Putamen (tissue), 1 donor: ENCODE data around the gene GRIK4.

Source experiments
- DNase-seq: peaks from one replicate; pipeline ENCODE4 v3.0.0-alpha.2; 2016; ENCODE audit warnings: low spot score

GRIK4 gene

DNA sequence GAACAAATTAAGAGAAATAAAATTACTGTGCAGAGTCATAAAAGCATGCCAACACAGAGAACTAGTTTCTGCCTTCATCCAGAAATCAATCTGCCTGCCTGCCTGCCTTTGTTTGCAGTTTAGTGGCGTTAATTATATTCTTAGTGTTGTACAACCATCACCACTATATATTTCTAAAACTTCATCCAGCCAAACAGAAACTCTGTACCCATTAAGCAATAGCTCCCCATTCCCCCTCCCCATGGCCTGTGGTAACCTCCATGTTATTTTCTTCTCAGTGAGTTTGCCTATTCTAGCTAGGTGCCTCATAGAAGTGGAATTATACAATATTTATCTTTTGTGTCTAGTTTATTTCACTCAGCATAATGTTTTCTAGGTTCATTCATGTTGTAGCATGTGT lies 329.1 kb downstream of the GRIK4 start:
- DNase-seq = no peak

- DNase-seq = no peak
Observed at GRCh38 chr11:120841074-120841473, 329.5 kb downstream of the GRIK4 start.

DNA sequence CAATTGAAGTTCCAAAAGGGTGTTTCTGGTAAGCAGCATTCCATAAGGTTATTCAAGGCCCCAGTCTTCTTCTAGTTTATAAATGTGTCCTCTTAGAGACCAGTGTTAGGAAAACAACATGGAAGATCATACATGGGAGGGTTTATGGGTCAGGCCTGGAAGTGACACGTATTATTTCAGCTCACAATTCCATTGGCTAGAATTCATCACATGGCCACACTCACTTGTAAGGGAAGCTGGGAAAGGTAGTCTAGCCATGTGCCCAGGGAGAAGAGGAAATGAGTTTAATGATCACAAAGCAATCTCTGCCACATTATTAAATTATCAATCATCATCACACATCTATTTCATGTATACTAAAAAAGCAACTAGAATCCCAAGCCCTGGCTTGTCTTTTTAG lies 330.6 kb downstream of the GRIK4 start:
- DNase-seq = no peak

DNA sequence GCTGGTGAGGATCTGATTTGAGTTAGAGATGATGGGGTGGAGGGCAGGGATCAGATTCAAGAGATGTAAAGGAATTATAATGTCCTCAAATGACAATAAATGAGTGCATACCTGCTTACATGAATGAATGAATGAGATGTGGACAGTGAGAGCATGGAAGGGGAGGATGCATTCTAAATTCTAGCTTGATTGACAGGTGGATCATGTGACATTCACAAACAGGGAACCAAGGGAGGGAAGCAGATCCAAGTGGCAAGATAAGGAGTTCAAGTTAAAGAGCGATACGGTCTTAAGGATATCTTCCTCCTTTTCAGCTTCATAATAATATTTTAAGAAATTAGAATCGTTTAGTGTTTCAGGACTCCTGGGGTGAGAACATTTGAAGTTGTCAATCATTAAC lies 341.9 kb downstream of the GRIK4 start:
- DNase-seq = no peak

- no peak for DNase-seq
Observed at GRCh38 chr11:120854988-120855387, 343.4 kb downstream of the GRIK4 start.

GRCh38 chr11:120857508-120857907 lies 346.0 kb downstream of the GRIK4 start:
- DNase-seq = no peak

DNA sequence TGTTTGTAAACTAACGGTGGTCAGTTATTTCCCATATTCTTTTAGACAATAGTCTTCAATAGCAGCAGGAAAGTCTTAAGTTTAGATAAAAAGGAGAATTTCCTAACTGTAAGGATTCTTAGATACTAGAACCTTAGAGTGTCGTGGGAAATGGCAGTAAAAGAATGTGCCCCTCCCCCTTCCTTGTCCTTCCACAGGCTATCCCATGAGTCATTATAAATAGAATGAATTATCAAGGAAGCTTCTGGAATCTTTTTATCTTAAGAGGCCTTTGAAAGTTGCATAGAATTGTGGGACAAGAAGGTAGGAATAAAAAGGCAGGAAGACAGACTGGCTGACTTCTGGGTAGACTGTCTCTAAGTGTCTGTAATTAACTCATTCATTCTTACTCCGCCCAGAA lies 347.2 kb downstream of the GRIK4 start:
- no peak for DNase-seq

DNA sequence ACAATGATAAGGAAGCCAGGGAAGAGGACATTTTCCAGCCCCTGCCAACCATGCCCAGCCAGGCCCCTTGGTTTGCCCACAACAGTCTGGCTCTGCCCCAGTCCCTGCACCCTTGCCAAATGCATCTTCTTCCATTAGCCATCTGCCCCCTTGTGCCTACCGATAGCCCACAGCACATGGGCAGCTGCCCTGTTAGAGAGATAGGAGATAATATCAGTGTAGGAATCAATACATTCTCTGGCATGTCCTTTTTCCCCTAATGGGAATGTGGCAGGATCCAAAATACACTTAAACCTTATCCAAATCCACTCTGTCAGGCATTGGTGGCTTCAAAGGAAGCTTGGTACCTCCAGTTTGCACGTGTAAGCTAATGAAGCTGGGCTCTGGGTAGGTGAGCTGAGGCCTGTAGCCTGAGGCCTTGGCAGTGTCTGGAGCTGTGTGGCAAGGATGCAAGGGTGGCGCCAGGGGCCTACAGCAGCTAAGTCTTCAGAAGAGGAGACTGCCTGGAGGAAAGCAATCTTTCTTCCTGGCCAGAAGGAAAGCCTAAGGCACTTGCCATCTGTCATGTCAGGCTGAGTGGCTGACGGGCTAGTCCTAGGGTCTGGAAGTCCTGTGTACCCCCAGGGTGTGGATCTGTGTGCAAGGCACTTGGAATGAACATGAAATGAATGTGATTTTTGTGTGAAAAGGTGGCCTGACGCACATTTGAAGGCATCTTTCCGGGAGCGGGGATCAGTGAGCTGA lies 348.2 kb downstream of the GRIK4 start:
- DNase-seq = no peak

DNA sequence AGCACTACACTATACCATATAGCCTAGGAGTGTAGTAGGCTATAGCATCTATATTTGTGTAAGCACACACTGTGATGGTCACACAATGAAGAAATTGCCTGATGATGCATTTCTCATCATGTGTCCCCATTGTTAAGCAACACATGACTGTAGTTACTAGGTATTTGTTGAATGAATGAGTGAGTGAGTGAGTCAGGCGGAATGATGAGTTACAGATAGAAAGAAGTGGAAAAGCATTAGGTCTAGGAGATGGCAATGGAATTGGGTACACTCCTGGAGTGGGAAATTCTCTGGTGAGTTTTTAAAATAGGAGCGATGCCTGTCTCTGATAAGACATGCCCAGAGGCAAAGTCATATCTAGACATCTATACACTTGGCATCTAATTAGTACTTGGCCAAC lies 351.8 kb downstream of the GRIK4 start:
- no peak for DNase-seq

DNA sequence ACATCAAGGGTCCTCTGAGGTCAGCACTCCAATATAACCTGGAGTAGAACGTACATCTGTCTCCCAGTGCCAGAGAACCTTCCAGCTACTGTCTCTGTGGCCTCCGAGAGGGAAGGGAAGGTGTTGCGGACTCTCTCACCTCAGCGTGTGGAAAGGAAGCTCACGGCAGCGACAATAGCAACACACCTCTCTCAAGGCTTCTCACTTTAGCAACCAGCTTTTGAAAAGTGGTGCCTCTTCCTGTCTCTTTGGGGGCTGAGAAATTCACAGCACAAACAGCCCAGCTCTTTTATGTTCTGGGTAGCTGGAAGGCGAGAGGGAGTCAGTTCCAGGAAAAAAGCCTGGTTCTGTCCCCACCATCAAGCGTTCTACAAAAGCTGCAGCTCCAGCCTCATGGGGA lies 355.5 kb downstream of the GRIK4 start:
- DNase-seq = no peak

DNA sequence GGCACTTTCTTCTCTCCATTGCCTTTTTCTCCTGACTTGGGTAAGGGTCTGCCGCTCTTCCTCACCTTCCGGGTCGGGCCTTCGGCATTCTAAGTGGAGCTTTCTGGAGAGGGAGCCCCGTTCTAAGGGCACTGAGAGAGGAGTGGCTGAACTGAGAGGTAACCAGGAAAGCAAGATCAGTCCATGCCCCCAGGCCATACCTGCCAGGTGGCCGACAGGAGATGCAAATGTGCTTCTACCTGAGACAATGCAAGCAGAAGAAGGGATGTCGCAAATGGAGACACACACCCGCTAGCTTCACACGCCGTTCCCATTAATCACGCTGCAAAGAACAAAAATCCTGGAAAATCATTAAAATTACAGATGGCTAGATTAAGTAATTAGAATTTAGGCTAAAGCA lies 356.0 kb downstream of the GRIK4 start:
- no peak for DNase-seq

GRCh38 chr11:120867988-120868387 lies 356.4 kb downstream of the GRIK4 start:
- DNase-seq = no peak

DNA sequence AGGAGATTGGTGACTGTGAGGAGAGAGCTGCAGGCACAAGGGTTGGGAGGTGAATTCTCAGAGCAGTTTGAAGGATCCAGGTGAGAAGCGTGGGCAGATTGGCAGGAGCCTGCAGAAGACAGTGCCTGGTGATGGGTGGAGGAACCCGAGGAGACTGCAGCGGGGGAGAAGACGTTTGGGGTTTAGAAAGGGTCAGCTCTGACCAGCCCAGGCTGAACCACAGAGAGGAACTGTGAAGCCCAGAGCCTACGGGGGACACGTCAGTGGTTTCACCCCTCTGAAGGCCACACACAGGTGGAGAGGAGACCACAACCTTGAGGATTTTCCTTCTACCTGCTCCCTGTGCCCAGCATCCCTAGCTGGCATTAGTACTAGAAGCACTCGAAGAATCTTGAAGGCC lies 357.5 kb downstream of the GRIK4 start:
- DNase-seq = no peak

DNA sequence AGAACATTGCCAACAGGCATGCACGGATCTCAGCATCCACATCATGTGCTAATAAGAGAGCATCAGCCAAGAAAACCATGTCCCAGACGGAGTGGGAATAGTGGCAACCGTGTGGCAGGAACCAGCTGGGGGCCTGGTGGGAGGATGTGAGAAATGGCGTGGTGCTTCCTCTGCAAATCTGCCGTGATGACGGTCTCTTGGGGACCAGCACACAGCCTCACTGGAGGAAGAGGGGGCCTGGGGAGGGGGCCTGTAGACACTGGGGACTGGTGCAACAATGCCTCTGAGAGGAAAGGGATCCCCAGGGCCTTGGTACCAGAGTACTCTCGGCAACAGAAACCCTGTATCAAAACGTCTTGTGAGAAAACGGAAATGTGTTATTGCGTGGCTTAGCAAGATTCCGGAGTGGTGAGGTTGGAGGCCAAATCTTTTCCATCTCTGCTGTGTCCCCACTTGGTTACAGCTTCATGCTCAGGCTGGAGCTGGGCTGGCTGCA lies 358.0 kb downstream of the GRIK4 start:
- DNase-seq = no peak

GRCh38 chr11:120871194-120871593 lies 359.6 kb downstream of the GRIK4 start:
- no peak for DNase-seq

DNA sequence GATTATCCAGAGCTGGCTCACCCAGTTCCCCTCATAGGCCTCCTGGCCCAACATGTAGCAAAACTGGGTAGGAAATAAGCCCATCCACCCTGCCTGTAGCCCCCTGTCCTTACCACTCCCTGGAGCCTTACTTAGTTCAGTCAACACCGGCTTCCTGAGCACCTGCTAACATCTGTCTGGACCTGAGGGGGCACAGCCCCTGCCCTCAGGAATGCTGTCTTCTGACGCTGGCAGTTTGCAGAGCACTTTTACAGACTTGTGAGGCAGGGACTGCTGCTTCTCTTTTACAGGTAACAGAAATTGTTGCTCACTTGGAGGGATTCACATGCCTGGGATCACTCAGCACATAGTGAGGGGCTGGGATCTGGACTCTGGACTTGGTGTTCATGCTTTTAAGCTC lies 360.4 kb downstream of the GRIK4 start:
- DNase-seq = no peak

DNA sequence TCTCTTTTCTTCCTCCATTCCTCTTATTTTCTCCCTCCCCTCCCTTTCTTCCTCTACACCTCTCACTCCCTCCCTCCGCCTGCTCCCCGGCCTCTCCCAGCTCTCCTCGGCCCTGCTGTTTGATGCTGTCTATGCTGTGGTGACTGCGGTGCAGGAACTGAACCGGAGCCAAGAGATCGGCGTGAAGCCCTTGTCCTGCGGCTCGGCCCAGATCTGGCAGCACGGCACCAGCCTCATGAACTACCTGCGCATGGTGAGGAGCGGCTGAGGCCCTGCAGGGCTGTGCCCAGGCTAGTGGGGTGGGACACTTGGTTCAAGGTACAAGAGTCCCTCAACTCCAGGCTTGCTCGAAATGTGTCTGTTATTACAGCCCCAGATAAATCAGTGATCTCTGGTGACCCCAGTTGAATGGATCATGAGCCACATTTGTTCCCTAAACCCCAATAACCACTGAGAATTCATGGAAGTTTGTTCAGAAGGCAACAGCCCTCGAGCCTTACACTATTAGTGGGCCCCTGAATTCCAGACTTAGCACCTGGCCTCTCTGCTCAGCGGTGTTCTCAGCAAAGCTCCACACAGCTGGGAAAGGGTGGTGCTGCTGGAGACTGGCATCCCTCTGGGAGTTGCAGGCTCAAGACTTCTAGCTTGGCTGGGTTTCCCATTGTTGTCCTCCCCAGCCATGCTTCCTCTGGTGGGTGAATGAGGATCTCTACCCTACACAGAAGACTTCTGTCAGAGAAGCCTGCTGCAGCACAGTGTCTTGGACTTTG lies 362.6 kb downstream of the GRIK4 start:
- DNase-seq = no peak

DNA sequence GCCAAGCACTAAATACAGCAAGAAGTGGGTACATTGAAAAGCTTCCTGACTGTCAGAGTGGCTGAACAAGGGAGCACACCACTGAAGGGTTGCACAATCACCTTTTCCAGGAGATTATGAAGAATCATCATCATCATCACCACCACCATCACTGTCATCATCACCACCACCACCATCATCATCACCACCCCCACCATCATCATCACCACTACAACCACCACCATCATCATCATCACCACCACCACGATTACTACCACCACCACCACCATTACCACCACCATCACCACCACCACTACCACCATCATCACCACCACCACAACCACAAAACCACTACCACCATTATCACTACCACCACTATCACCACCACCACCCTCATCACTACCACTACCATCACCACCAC lies 364.4 kb downstream of the GRIK4 start:
- no peak for DNase-seq

DNA sequence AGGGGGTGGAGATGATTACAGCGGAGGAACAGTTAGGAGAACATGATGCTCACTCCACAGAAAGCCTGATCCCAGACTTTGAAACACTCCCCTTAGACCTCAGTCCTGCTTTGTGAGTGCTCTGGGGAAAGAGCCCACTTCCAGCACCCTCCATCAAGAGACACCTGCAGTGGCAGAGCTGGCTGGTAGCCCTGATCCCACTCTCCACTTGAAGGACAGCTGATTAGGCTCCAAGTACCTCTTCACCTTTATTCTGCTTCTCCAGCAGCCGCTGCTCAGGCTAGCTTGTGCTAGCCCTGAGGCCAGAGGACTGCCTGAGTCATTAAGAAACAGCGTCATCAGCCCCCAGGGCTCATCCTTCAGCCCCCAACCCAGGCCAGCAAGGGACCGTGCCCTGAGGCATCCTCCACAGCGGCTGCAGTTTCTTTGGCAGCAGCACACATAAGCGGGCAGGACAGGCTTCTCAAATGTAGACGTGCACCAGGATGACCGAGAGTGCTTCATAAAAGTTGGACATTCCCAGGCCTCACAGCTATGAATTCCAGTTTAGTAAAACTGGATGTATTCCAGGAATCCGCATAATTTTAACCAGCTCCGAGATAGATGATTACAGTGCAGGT lies 366.3 kb downstream of the GRIK4 start:
- DNase-seq = no peak

DNA sequence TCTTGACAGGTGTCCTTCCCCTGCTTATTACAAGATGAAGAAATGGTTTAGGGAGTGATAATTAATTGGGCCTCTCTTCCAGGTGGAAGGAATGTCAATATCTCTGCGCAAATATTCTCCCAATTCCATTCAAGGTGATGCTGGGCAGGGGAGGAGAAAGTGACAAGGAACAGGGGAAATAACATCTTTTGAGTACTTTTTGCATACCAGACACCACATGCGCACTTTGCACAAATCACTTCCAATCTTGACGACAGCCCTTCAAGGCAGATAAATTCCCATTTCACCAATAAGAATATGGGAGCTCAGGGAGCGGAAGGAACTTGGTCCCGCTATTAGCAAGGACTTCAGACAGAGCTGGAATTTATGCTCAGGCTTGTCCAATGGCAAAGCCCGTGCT lies 367.2 kb downstream of the GRIK4 start:
- no peak for DNase-seq

DNA sequence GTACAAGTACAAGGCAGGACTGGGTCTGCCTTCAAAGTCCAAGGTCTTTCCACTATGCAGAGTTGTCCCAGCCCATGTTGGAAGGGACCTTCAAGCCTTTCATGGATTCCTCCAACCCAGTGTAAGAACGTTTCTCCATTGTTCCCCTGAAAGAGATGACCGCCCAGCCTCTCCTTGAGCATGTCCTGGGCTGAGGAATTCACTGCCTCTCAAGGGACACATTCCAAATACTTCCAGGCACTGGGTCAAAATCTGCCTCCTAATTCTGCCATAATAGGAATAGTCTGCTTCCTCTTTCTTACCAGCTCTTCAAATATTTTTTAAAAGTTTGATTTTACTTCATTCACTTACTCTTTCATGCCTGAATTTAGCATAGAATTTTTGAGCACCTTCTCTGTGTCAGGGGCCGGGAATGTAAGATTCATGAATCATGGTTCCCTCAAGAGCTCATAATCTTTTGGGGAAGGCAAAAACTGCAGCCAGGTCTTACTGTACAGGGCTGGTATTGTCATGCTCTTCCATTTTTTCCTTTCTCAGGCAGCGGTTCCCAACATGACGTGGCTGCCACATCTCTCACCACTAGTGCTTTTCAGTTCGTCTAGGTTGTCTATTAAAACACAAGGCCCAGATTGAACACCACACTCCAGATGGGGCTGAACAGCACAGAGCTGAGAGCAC lies 369.1 kb downstream of the GRIK4 start:
- DNase-seq = no peak

GRCh38 chr11:120881596-120881995 lies 370.0 kb downstream of the GRIK4 start:
- peak; percentile 68 for DNase-seq

DNA sequence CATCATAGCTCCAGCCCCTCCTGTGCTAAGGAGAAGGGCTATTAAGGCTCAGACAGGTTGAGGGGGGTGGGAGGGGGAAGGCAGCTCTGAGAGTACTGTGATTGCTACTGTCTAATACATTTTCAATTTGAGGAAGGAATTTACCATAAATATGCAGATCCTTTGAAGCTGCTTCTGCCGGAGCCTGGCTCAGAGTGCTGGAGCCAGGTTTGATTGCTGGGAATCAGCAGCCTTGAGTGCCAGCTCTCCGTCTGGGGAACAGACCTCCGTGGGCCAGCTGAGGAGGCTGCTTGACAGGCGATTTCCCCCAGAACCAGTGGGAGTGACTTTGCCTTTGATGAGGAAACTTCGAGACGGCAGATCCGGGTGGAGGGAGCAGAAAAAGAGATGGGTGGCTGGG lies 370.6 kb downstream of the GRIK4 start:
- peak; percentile 55 for DNase-seq
